ENCODE measurements around the gene STRIP1.

STRIP1 gene

GRCh38 chr1:110061341-110061740 lies 26.9 kb downstream of the STRIP1 start:
- DNase-seq (ENCODE audit: low read depth in 2 of 2) = no peak
- TF ChIP-seq CTCF (IDR thresholded peaks at IDR 0.05; ENCODE audit: low read depth, low read length) = no peak
- no peak overlapping the region for H3K4me3 ChIP-seq (replicated peaks in 1 of 2; ENCODE audit: low read depth in 2 of 2, low read length in 2 of 2)

- no peak for TF ChIP-seq CTCF (IDR thresholded peaks at IDR 0.05; ENCODE audit: low read depth, low read length)
- no peak for DNase-seq (ENCODE audit: low read depth in 2 of 2)
- no peak overlapping the region for H3K4me3 ChIP-seq (replicated peaks in 1 of 2; ENCODE audit: low read depth in 2 of 2, low read length in 2 of 2)
These were observed 28.2 kb downstream of the STRIP1 start for GRCh38 chr1:110062612-110063011.

DNA sequence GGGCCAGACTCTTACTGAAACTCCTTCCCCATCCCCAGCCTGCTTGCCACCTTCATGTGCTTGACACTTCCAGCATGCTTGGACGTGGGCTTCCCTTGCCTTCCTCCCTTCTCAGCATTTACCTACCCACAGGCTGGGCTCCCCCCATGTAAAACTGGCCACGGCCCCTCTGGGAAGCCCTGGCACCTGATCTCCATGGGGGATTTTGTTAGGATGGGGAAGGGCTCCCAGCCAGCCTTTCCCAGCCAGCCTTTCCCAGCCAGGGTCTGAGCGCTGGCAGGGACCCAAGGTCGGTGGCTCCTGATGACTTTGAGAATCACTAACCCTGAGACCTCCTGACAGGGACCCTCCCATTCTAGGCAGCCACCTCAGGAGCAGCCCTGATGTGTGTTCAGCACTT lies 29.4 kb downstream of the STRIP1 start:
- no peak for TF ChIP-seq CTCF (IDR thresholded peaks at IDR 0.05; ENCODE audit: low read depth, low read length)
- H3K4me3 ChIP-seq (replicated peaks in 1 of 2; ENCODE audit: low read depth in 2 of 2, low read length in 2 of 2) = no peak overlapping the region
- no peak for DNase-seq (ENCODE audit: low read depth in 2 of 2)

GRCh38 chr1:110064576-110065337 lies 30.3 kb downstream of the STRIP1 start:
- TF ChIP-seq CTCF (IDR thresholded peaks at IDR 0.05; ENCODE audit: low read depth, low read length) = no peak
- H3K4me3 ChIP-seq (replicated peaks in 1 of 2; ENCODE audit: low read depth in 2 of 2, low read length in 2 of 2) = no peak overlapping the region
- DNase-seq (ENCODE audit: low read depth in 2 of 2) = no peak

GRCh38 chr1:110065841-110066240 lies 31.4 kb downstream of the STRIP1 start:
- H3K4me3 ChIP-seq (replicated peaks in 1 of 2; ENCODE audit: low read depth in 2 of 2, low read length in 2 of 2) = no peak overlapping the region
- TF ChIP-seq CTCF (IDR thresholded peaks at IDR 0.05; ENCODE audit: low read depth, low read length) = no peak
- DNase-seq (ENCODE audit: low read depth in 2 of 2) = no peak

DNA sequence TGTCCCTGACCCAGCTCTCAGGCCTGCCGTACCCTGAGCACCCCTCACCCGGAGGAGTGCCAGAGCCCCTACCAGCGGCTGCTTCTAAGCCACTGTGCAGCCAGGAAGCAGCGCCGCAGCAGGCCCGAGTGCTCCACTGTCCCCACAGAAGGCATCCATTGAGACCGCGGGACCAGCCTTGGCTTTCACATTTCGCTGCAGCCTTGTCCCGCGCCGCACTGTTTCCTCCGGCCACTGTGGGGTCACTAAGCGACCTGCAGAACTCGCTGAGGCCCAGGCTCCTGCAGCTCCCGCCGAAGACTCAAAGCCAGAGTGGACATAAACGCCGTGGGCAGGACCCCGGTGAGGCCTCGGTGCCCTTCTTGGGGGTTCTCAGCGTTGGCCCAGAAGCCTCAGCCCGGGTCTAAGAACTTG lies 33.1 kb downstream of the STRIP1 start:
- no peak for TF ChIP-seq CTCF (IDR thresholded peaks at IDR 0.05; ENCODE audit: low read depth, low read length)
- DNase-seq (ENCODE audit: low read depth in 2 of 2) = no peak
- H3K4me3 ChIP-seq (replicated peaks in 1 of 2; ENCODE audit: low read depth in 2 of 2, low read length in 2 of 2) = no peak overlapping the region

All from cardiac fibroblast (primary cell).